Stimulated activated memory B cell treated with anti-CD40 and anti-IgM and Interleukin-4, amounts not matched to agents 10 μg/mL and 1 μg/mL and 100 μg/mL, for 72 hours (primary cell): ENCODE measurements around the gene UBC.
"Not testable (repeated sequence)": the region's sequence is repeated elsewhere in the genome, so short reads cannot be mapped to it uniquely, and the experiment has no call there.

Experiments used
- ATAC-seq: fragments of 150-1000 bp; cut with Tn5 transposase; 2 replicates; pipeline ENCODE4 v1.10.0; 2021
- H3K27ac Mint-ChIP-seq: one replicate; pipeline ENCODE4 v1.8.0; 2022; ENCODE audit warnings: mild to moderate bottlenecking, mixed read lengths
- H3K27me3 Mint-ChIP-seq: one replicate; pipeline ENCODE4 v1.8.0; 2022; ENCODE audit warnings: mixed read lengths
- H3K36me3 Mint-ChIP-seq: one replicate; pipeline ENCODE4 v1.8.0; 2022; ENCODE audit warnings: mixed read lengths
- H3K4me1 Mint-ChIP-seq: one replicate; pipeline ENCODE4 v1.8.0; 2022; ENCODE audit warnings: mixed read lengths
- H3K4me3 Mint-ChIP-seq: one replicate; pipeline ENCODE4 v1.8.0; 2022; ENCODE audit warnings: mild to moderate bottlenecking, moderate library complexity, mixed read lengths
- H3K9me3 Mint-ChIP-seq: one replicate; pipeline ENCODE4 v1.8.0; 2022; ENCODE audit warnings: mixed read lengths

Gene UBC

DNA sequence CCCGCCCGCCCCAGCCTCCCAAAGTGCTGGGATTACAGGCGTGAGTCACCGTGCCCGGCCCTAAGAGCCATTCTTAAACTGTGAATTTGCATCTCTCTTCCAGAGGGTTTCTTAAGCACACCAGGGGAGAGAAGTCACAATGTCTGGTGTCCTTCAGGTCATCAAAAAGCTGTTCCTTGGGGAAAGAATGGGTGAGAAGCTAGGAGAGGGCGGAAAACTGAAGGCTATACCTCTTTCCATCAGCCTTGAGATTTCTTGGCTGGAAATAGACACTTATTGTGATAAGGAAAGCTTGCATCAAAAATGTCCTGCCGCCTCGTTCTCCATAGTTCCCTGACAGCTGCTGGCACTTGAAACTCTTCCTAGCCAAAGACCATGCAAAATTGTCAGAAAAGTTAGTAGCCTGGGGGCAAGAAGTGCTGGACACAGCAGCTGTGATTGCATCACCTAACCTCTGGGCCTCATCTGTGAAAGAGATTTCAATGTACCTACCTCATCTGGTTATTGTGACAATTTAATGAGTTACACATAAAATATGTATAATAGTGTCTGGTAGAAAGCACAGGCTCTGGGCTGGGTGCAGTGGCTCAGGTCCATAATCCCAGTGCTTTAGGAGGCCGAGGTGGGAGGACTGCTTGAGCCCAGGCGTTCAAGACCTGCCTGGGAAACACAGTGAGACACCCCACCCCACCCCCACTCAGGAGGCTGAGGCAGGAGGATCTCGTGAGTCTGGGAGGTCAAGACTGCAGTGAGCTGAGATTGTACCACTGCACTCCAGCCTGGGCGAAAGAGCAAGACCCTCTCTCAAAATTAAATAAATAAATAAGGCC is 9.7 kb upstream of the UBC start:
- no peaks in the 10 kb centered on the region for H3K27me3 Mint-ChIP-seq
- H3K36me3 Mint-ChIP-seq, result no peaks in the 10 kb centered on the region
- no peak overlapping the region for H3K27ac Mint-ChIP-seq
- H3K9me3 Mint-ChIP-seq, result no peaks in the 10 kb centered on the region
- no peak overlapping the region for H3K4me3 Mint-ChIP-seq
- H3K4me1 Mint-ChIP-seq, result peaks cover 73% of the 10 kb centered on the region
- ATAC-seq, result no peak

DNA sequence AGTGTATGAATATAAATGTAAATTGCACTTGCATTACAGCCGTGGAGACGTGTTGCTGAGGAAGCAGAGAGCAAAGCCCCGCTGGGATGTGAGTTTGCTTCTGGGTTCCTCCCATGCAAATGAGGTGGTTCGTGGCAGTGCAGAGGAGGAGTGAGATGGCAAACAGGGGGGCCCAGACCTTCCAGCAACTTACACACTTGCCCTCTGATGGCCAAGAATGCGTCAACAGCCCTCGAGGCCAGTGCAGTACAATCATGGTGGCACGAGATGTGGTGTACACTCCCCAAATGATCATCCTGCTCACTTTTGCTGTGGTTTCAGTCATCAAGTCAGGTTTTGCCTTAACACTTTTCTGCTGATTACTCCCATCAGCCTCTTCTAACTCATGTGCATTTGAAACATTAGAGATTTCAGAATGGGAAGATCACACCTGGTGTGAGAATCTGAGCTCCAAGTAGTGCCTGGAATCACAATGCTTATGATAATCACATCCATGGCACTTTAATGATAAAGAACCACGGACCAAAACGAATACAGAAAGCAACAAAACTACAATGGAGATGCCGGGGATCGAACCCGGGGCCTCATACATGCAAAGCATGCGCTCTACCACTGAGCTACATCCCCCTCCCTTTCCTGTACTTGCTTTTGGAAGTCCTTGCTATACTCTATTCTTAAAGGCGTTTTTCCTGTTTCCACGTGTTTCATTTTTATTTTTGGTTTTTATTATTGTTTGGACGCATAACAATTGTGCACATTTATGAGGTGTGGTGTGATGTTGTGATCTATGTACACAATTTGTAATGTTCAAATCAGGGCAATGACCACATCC is 7.0 kb upstream of the UBC start:
- ATAC-seq, result peak; percentile 84
- Mint-ChIP-seq H3K27me3 (no peaks in the 10 kb centered on the region), H3K9me3 (no peaks in the 10 kb centered on the region), H3K4me3 (peak overlapping the region; percentile 84), H3K27ac (peak overlapping the region; percentile 100), H3K36me3 (no peaks in the 10 kb centered on the region), H3K4me1 (peaks cover 75% of the 10 kb centered on the region)

- no peaks in the 10 kb centered on the region for H3K27me3 Mint-ChIP-seq
- H3K9me3 Mint-ChIP-seq, result no peaks in the 10 kb centered on the region
- peaks cover 75% of the 10 kb centered on the region for H3K4me1 Mint-ChIP-seq
- peak overlapping the region; percentile 84 for H3K4me3 Mint-ChIP-seq
- ATAC-seq, result no peak
- H3K36me3 Mint-ChIP-seq, result no peaks in the 10 kb centered on the region
- peak overlapping the region; percentile 100 for H3K27ac Mint-ChIP-seq
These were observed 6.0 kb upstream of the UBC start for GRCh38 chr12:124920353-124920935.

DNA sequence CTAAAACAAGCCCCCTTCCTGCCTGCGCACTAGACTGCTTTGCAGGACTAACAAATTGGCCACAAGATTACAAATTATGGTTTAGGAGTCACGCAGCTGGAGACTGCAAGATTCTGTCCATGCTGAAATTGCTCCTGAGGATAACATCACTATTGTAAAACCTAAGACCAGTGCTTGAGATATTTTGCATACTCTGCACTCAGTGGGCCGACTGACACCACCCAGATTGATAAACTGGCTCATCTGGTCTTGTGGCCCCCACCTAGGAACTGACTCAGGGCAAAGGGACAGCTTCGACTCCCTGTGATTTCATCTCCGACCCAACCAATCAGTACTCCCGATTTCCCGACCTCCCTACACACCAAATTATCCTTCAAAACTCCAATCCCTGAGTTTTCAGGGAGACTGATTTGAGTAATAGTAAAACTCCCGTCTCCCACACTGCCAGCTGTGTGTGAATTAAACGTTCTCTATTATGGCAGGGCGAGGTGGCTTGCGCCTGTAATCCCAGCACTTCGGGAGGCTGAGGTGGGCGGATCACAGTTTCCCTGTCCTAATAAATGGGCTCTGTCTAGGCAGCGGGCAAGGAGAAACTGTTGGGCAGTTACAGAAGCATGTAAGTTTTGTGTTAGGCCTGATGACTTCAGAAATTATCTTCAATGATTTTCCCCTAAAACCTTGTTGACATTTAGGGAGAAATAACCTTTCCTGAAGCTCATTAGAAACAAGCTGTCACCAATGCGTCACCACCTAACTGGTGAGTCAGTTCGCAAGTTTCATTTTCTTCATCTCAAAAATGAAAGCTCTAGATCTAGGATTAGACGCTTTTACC is 5.3 kb upstream of the UBC start:
- peak; percentile 2 for ATAC-seq
- Mint-ChIP-seq H3K4me3 (peak overlapping the region; percentile 76), H3K27me3 (no peaks in the 10 kb centered on the region), H3K9me3 (no peaks in the 10 kb centered on the region), H3K36me3 (no peaks in the 10 kb centered on the region), H3K27ac (peak overlapping the region; percentile 100), H3K4me1 (peaks cover 77% of the 10 kb centered on the region)

- peaks cover 87% of the 10 kb centered on the region for H3K4me1 Mint-ChIP-seq
- peak overlapping the region; percentile 78 for H3K4me3 Mint-ChIP-seq
- H3K36me3 Mint-ChIP-seq, result peaks cover 11% of the 10 kb centered on the region
- not testable (repeated sequence) for H3K27me3 Mint-ChIP-seq, ATAC-seq, H3K9me3 Mint-ChIP-seq
- peak overlapping the region; percentile 100 for H3K27ac Mint-ChIP-seq
These were observed 4.2 kb upstream of the UBC start for GRCh38 chr12:124918622-124918988.

DNA sequence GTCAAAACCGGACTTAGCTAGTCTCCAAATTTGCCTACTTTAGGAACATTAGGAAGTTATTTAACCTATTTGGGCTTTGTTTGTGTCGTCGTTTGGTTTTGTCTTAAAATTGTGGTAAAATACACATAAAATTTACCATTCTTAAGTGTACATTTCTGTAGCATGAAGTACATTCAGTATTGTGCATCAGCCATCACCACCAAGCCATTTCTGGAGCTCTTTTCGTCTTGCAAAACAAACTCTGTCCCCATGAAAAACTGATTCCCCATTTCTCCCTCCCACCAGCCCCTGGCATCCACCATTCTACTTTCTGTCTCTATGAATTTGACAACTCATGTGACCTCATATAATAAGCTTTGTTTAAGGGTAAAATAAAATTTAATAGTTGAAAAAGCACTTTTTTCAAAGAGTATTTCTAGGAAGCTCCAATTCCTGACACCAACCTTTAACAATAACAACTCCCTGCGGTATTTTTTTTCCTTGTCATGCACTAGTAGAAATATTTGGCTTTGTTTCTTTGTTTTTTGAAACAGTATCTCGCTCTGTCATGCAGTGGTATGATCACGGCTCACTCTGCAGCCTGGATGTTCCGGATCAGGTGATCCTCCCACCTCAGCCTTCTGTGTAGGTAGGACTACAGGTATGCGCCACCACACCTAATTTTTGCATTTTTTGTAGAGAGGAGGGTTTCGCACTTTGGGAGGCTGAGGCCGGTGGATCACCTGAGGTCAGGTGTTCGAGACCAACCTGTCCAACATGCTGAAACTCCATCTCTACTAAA is 3.6 kb upstream of the UBC start:
- Mint-ChIP-seq H3K9me3 (no peaks in the 10 kb centered on the region), H3K36me3 (peaks cover 16% of the 10 kb centered on the region), H3K4me1 (peaks cover 93% of the 10 kb centered on the region), H3K27me3 (no peaks in the 10 kb centered on the region), H3K4me3 (peak overlapping the region; percentile 78), H3K27ac (peak overlapping the region; percentile 100)
- no peak for ATAC-seq

- Mint-ChIP-seq H3K27ac (peak overlapping the region; percentile 100), H3K9me3 (no peaks in the 10 kb centered on the region), H3K4me1 (peaks cover 98% of the 10 kb centered on the region), H3K27me3 (no peaks in the 10 kb centered on the region), H3K4me3 (peak overlapping the region; percentile 78), H3K36me3 (peaks cover 24% of the 10 kb centered on the region)
- peak; percentile 80 for ATAC-seq
These were observed 2.8 kb upstream of the UBC start for GRCh38 chr12:124917135-124917840.

DNA sequence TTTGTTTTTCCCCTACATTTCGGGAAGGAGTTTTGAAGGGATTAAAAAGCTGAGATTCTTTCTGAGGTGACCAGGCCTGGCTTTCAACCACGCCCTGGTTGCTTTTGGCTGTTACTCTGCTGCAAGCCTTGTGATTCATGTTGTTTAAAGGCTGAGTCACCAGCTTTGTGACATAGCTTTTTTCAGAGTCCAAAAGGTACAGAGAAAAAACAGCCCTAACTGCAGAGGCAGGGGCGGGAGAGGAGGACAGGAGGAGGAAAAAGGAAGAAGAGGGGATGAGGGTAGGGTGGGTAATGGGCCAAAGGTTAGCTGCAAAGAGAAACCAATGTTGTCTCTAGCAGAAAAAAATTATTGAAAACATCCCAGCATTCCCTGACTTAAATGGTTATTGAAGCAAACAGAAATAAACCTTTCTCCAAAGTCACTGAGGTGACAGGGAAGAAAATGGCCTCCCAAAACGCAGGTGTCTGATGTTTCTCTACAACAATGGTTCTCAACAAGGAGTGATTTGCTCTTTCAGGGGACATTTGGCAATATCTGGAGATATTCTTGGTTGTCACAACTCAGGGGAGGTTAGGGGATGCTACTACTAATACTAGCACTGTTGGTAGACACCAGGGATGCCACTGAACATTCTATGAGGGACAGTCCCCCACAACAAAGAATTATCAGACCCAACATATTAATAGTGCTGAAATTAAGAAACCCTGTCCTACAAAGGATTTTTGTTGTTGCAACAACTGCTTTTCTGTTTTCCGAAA is 2.1 kb upstream of the UBC start:
- Mint-ChIP-seq H3K9me3 (no peaks in the 10 kb centered on the region), H3K27ac (peak overlapping the region; percentile 100), H3K4me3 (peak overlapping the region; percentile 78), H3K27me3 (no peaks in the 10 kb centered on the region), H3K36me3 (peaks cover 27% of the 10 kb centered on the region), H3K4me1 (peaks cover 94% of the 10 kb centered on the region)
- ATAC-seq, result no peak

DNA sequence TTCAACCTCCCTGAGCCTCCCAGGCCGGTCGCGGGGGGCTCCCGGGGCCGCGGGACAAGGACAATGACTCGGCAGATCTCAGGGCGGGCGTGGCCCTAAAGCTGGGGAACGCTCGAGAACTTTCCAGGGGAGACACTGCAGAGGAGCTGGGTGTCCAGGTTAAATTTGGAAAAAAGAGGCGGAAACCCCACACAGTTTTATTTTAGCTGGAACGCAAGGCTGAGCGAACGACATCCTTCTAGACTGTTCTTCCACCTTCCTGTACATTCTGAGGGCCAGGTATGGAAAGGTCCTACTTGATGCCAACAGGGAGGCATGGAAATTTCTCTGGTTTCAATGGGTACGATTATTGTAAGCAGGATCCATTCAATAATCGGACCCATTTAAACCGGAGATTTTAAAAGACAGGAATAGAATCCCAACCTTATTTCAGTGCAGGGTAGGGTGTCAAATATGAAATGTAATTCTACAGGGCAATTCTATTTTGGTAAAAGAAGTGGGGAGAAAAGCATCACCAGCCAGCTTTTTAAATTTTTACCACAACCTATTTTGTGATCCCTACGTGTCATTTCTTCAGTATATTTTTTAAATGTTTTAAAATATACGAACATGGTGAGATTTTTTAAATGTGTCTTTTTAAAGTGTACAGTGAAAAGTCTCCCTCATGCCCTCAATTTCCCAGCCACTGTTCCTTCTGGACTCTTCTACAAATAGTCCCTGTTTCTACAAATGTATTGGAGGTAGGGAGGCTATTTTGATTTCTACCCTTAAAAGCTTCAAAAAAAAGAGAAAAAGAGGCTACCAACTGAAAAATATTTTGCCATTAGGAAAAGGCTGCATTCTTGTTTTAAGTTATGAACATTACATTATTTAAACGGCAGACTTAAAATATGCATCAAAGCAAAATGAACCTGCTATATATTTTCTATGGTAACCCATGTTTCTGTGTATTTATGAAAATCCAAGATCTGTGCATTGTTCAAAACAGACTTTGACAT is 1.1 kb upstream of the UBC start:
- Mint-ChIP-seq H3K27me3 (no peaks in the 10 kb centered on the region), H3K4me1 (peaks cover 94% of the 10 kb centered on the region), H3K27ac (peak overlapping the region; percentile 100), H3K4me3 (peak overlapping the region; percentile 100), H3K9me3 (no peaks in the 10 kb centered on the region), H3K36me3 (peaks cover 37% of the 10 kb centered on the region)
- no peak for ATAC-seq

DNA sequence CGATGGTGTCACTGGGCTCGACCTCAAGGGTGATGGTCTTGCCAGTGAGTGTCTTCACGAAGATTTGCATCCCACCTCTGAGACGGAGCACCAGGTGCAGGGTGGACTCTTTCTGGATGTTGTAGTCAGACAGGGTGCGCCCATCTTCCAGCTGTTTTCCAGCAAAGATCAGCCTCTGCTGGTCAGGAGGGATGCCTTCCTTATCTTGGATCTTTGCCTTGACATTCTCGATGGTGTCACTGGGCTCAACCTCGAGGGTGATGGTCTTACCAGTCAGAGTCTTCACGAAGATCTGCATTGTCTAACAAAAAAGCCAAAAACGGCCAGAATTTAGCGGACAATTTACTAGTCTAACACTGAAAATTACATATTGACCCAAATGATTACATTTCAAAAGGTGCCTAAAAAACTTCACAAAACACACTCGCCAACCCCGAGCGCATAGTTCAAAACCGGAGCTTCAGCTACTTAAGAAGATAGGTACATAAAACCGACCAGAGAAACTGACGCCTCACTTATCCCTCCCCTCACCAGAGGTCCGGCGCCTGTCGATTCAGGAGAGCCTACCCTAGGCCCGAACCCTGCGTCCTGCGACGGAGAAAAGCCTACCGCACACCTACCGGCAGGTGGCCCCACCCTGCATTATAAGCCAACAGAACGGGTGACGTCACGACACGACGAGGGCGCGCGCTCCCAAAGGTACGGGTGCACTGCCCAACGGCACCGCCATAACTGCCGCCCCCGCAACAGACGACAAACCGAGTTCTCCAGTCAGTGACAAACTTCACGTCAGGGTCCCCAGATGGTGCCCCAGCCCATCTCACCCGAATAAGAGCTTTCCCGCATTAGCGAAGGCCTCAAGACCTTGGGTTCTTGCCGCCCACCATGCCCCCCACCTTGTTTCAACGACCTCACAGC is 717 bp downstream of the UBC start:
- H3K27ac Mint-ChIP-seq, result peak overlapping the region; percentile 100
- no peaks in the 10 kb centered on the region for H3K9me3 Mint-ChIP-seq
- H3K27me3 Mint-ChIP-seq, result no peaks in the 10 kb centered on the region
- peaks cover 87% of the 10 kb centered on the region for H3K4me1 Mint-ChIP-seq
- peak overlapping the region; percentile 100 for H3K4me3 Mint-ChIP-seq
- ATAC-seq, result peak; percentile 75
- peaks cover 44% of the 10 kb centered on the region for H3K36me3 Mint-ChIP-seq

DNA sequence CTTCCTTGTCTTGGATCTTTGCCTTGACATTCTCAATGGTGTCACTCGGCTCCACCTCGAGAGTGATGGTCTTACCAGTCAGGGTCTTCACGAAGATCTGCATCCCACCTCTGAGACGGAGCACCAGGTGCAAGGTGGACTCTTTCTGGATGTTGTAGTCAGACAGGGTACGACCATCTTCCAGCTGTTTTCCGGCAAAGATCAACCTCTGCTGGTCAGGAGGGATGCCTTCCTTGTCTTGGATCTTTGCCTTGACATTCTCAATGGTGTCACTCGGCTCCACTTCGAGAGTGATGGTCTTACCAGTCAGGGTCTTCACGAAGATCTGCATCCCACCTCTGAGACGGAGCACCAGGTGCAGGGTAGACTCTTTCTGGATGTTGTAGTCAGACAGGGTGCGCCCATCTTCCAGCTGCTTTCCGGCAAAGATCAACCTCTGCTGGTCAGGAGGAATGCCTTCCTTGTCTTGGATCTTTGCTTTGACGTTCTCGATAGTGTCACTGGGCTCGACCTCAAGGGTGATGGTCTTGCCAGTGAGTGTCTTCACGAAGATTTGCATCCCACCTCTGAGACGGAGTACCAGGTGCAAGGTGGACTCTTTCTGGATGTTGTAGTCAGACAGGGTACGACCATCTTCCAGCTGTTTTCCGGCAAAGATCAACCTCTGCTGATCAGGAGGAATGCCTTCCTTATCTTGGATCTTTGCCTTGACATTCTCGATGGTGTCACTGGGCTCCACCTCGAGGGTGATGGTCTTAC is 1.7 kb downstream of the UBC start:
- H3K27ac Mint-ChIP-seq, result peak overlapping the region; percentile 100
- H3K9me3 Mint-ChIP-seq, H3K27me3 Mint-ChIP-seq, ATAC-seq: not testable (repeated sequence)
- peaks cover 44% of the 10 kb centered on the region for H3K36me3 Mint-ChIP-seq
- peak overlapping the region; percentile 100 for H3K4me3 Mint-ChIP-seq
- peaks cover 77% of the 10 kb centered on the region for H3K4me1 Mint-ChIP-seq
